Measurements from ENCODE around the gene SLK. TPM values are rescaled to one million over a fixed set of nuclear protein-coding genes. Genes with fewer than 3 reads are reported as not detected.
A peak's percentile ranks its signal among the peaks of the same experiment; 100 is the strongest.

The SLK gene
- total and polyA plus RNA-seq, 10 of the 15 experiments (the other 5 are each of a cell fraction or from before 2014, with no cell fraction given): 2.5 to 24.2 (median 11.1) TPM

DNA sequence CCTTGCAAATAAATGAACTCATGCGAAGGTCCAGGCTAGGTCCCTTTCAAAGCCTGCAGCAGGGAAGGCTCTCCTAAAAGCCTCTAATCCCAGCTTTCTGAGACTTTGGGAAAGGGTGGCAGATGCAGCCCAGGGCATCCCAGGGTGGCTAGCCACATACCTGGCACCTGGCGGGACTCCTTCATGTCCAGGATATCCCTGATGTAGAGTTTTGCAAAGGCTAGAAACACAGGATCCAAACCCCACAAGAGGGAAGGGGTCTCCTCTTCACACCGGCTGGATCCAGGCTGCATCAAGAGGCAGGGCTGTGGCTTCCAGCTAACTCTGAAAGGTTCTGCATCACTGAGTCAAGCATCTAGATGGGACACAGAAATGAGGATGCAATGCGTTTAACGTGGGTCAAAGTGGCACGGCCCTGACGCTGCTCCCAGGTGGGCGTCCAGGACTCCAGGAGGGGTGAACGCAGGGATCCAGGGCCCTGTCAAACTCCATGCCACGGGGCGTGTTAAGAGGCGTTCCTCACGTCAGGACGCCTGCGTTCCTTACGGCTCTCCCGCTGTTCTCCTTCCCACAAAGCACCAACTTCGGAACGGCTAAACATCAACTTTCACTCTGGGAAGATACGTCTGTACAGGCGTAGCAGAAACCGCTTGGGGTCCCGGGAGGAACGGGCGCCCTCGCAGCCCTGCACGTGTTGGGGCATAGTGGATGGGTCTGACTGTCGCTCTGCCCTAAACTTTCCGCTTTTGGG, 49.5 kb upstream of the SLK start (continued):
- no peak for TF ChIP-seq CHD2 (IDR thresholded peaks at IDR 0.05; ENCODE audit: borderline replicate concordance, low read depth, low read length)
- TF ChIP-seq JUNB (IDR thresholded peaks at IDR 0.05): no peak
- no peak for TF ChIP-seq ZSCAN29 (IDR thresholded peaks at IDR 0.05)
- TF ChIP-seq NRF1 (conservative IDR thresholded peaks at IDR 0.05; ENCODE audit: low read depth, low read length): no peak
- TF ChIP-seq TAF1 (IDR thresholded peaks at IDR 0.05; ENCODE audit: borderline replicate concordance, low read depth, low read length): no peak
- TF ChIP-seq SMARCA5 (IDR thresholded peaks at IDR 0.05): 0 out of 2 replicates have a peak, but pooled peaks have one; percentile 41
- TF ChIP-seq WRNIP1 (IDR thresholded peaks at IDR 0.05; ENCODE audit: borderline replicate concordance, low read depth, low read length): no peak
- no peak for TF ChIP-seq MYC (IDR thresholded peaks at IDR 0.05; ENCODE audit: insufficient read depth, insufficient read length, insufficient replicate concordance, low read length, severe bottlenecking)
- no peak for TF ChIP-seq NR2C2 (IDR thresholded peaks at IDR 0.05; ENCODE audit: borderline replicate concordance, control insufficient read depth, insufficient read length, low read depth)
- TF ChIP-seq TCF7 (IDR thresholded peaks at IDR 0.05; ENCODE audit: borderline replicate concordance): no peak
- no peak for TF ChIP-seq ATF3 (IDR thresholded peaks at IDR 0.05; ENCODE audit: borderline replicate concordance, extremely low read depth, low read depth, low read length)
- TF ChIP-seq NFXL1 (IDR thresholded peaks at IDR 0.05; ENCODE audit: borderline replicate concordance): no peak
- no peak for TF ChIP-seq SPI1 (IDR thresholded peaks at IDR 0.05; ENCODE audit: borderline replicate concordance, insufficient read depth, low read depth, low read length)
- TF ChIP-seq TARDBP (IDR thresholded peaks at IDR 0.05; ENCODE audit: borderline replicate concordance): no peak

Measured in GM12878 (cell line).